ENCODE measurements around the gene ZNF616.

DNA sequence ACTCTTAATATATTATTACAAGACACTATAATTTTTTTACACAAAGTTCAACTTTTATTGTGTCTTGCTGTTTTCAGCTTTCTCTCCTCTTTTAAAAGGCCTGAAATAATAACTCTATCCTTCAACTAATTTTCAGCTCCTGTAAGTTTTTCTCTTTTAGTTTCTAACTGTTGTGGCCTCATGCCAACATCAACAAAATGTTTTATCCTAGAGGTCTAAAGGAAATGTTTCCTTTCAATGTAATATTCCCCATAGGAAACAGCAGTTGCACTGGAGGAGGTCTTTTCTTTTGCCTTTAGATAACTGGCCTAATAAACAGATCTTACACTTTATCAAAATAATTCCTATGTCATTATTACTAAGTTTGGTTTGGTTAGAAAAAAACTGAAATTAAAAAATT, 8.5 kb upstream of the ZNF616 start:
- TF ChIP-seq, protein P1, sequence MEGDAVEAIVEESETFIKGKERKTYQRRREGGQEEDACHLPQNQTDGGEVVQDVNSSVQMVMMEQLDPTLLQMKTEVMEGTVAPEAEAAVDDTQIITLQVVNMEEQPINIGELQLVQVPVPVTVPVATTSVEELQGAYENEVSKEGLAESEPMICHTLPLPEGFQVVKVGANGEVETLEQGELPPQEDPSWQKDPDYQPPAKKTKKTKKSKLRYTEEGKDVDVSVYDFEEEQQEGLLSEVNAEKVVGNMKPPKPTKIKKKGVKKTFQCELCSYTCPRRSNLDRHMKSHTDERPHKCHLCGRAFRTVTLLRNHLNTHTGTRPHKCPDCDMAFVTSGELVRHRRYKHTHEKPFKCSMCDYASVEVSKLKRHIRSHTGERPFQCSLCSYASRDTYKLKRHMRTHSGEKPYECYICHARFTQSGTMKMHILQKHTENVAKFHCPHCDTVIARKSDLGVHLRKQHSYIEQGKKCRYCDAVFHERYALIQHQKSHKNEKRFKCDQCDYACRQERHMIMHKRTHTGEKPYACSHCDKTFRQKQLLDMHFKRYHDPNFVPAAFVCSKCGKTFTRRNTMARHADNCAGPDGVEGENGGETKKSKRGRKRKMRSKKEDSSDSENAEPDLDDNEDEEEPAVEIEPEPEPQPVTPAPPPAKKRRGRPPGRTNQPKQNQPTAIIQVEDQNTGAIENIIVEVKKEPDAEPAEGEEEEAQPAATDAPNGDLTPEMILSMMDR (IDR thresholded peaks at IDR 0.05; ENCODE audit: low read depth, low read length), result no peak
- no peak for TF ChIP-seq POLR2A (IDR thresholded peaks at IDR 0.05; ENCODE audit: extremely low read depth, insufficient read length)

Data from NB4 (cell line).